HCT116 (cell line): ENCODE results near the gene DLEC1. TPM values are rescaled to one million over a fixed set of nuclear protein-coding genes. Genes with fewer than 3 reads are reported as not detected.

ENCODE experiments used
- ATAC-seq: fragments of 200-7000 bp; cut with Tn5 transposase; 2 replicates; pipeline ENCODE4 v1.9.1; 2020; ENCODE audit warnings: mild to moderate bottlenecking, moderate library complexity
- BruUV-seq: library from RNA; stranded (reverse); fragments of 400-500 nt; replicated peaks from 2 replicates; lab custom pipeline; 2021; lab: Mats Ljungman, UMichigan
- CTCF ChIA-PET: fragments of 300-600 bp; sonication (Branson Sonifier 250); formaldehyde crosslinking; loops from one replicate; lab custom pipeline; 2021; ENCODE audit warnings: antibody characterized with exemption; lab: Charles Lee
- POLR2A ChIA-PET: fragments of 300-600, 350-600 bp; sonication (Branson Sonifier 250); formaldehyde crosslinking; loops from one replicate; lab custom pipeline; 2021; ENCODE audit warnings: antibody characterized with exemption; lab: Charles Lee
- RAD21 ChIA-PET, 2 experiments: fragments of 300-600 bp; sonication (Branson Sonifier 250); formaldehyde crosslinking; loops; one replicate each; lab custom pipeline; 2023; ENCODE audit warnings: low total read pairs in 2 of 2; ENCODE audit not compliant: uncharacterized antibody in 2 of 2, unreplicated experiment in 2 of 2, low non-redundant PET in 1 of 2; lab: Charles Lee
- DNase-seq: peaks from one replicate; pipeline ENCODE4 v3.0.0-alpha.2; 2010; ENCODE audit warnings: low read depth, low spot score
- H2AFZ ChIP-seq: fragments of 200-600 bp; shearing (Covaris generic), sonication (generic); 2 replicates; pipeline ENCODE4 v1.6.1; 2017; ENCODE audit warnings: low read depth, mixed run types, mixed read lengths, antibody characterized with exemption, low read length; ENCODE audit not compliant: poor library complexity, severe bottlenecking
- H3K27ac ChIP-seq: 2 replicates; pipeline ENCODE4 v1.5.1; 2012; ENCODE audit warnings: low read depth, low read length
- H3K27me3 ChIP-seq: fragments of 200-600 bp; sonication (generic); 2 replicates; pipeline ENCODE4 v1.6.1; 2016; ENCODE audit warnings: mixed run types, low read length, mixed read lengths; ENCODE audit not compliant: insufficient read depth
- H3K36me3 ChIP-seq, 2 experiments: fragments of 200-500 bp in 1 of 2; fragments of 200-600 bp in 1 of 2; sonication (Bioruptor generic) in 1 of 2; sonication (generic) in 1 of 2; 2 replicates each; pipeline versions ENCODE4 v1.5.1 to v1.6.1; 2014 to 2016; ENCODE audit warnings: low read length in 2 of 2, inconsistent platforms in 1 of 2, mixed read lengths in 1 of 2, mixed run types in 1 of 2; ENCODE audit not compliant: insufficient read depth in 2 of 2, control insufficient read depth in 1 of 2
- H3K4me1 ChIP-seq, 2 experiments: fragments of 200-600 bp in 1 of 2; sonication (generic) in 1 of 2; 2 replicates each; pipeline versions ENCODE4 v1.5.1 to v1.6.1; 2012 to 2017; ENCODE audit warnings: low read length in 2 of 2, inconsistent platforms in 1 of 2, mild to moderate bottlenecking in 1 of 2, mixed read lengths in 1 of 2, mixed run types in 1 of 2, moderate library complexity in 1 of 2; ENCODE audit not compliant: insufficient read depth in 2 of 2, control insufficient read depth in 1 of 2
- H3K4me2 ChIP-seq: fragments of 200-600 bp; sonication (generic); 2 replicates; pipeline ENCODE4 v1.6.1; 2017; ENCODE audit warnings: mixed run types, low read length, mixed read lengths
- H3K4me3 ChIP-seq, 2 experiments: fragments of 200-600 bp in 1 of 2; sonication (generic) in 1 of 2; replicated peaks in 1 of 2; 2 replicates each; pipeline ENCODE4 v1.5.1; 2011 to 2016; ENCODE audit warnings: low read length in 2 of 2, control low read depth in 1 of 2, low read depth in 1 of 2, mild to moderate bottlenecking in 1 of 2, mixed read lengths in 1 of 2, mixed run types in 1 of 2
- H3K79me2 ChIP-seq: fragments of 200-600 bp; sonication (generic); 2 replicates; pipeline ENCODE4 v1.6.1; 2017; ENCODE audit warnings: mild to moderate bottlenecking, mixed run types, low read length, moderate library complexity, mixed read lengths; ENCODE audit not compliant: insufficient read depth
- H3K9ac ChIP-seq: fragments of 200-600 bp; sonication (generic); 2 replicates; pipeline ENCODE4 v1.6.1; 2016; ENCODE audit warnings: low read length, mixed read lengths
- H3K9me2 ChIP-seq: fragments of 200-600 bp; sonication (generic), shearing (Covaris generic); 2 replicates; pipeline ENCODE4 v1.6.1; 2017; ENCODE audit warnings: mixed run types, mild to moderate bottlenecking, moderate library complexity; ENCODE audit not compliant: insufficient read depth
- H3K9me3 ChIP-seq, 2 experiments: fragments of 200-500 bp in 1 of 2; fragments of 200-600 bp in 1 of 2; sonication (Bioruptor generic) in 1 of 2; sonication (generic) in 1 of 2; 2 replicates each; pipeline ENCODE4 v1.6.1; 2014 to 2017; ENCODE audit warnings: low read length in 2 of 2, mixed read lengths in 2 of 2, inconsistent platforms in 1 of 2, low read depth in 1 of 2, mild to moderate bottlenecking in 1 of 2, mixed run types in 1 of 2, moderate library complexity in 1 of 2; ENCODE audit not compliant: control insufficient read depth in 1 of 2, insufficient read depth in 1 of 2
- H4K20me1 ChIP-seq: fragments of 200-600 bp; sonication (generic), shearing (Covaris generic); 2 replicates; pipeline ENCODE4 v1.6.1; 2017; ENCODE audit warnings: mixed run types, mild to moderate bottlenecking, moderate library complexity; ENCODE audit not compliant: insufficient read depth
- CEBPB ChIP-seq: IDR thresholded peaks from 2 replicates; pipeline ENCODE4 v1.6.1; 2012; ENCODE audit warnings: low read depth
- CTCF ChIP-seq, 3 experiments: fragments of 200-600 bp in 1 of 3; sonication (generic) in 1 of 3; IDR thresholded peaks in 2 of 3; conservative IDR thresholded peaks in 1 of 3; 2 replicates each; pipeline ENCODE4 v1.5.1; 2012 to 2017; ENCODE audit warnings: low read depth in 2 of 3, low read length in 2 of 3, antibody characterized with exemption in 1 of 3, borderline replicate concordance in 1 of 3, control low read depth in 1 of 3, mild to moderate bottlenecking in 1 of 3, mixed read lengths in 1 of 3, mixed run types in 1 of 3, moderate library complexity in 1 of 3; ENCODE audit not compliant: insufficient read depth in 1 of 3
- EGR1 ChIP-seq: IDR thresholded peaks from 2 replicates; pipeline ENCODE4 v1.6.1; 2012; ENCODE audit warnings: low read depth
- ELF1 ChIP-seq: IDR thresholded peaks from 2 replicates; pipeline ENCODE4 v1.6.1; 2012; ENCODE audit warnings: low read depth, borderline replicate concordance
- EZH2 ChIP-seq: fragments of 200-600 bp; sonication (generic); IDR thresholded peaks from 2 replicates; pipeline ENCODE4 v1.6.1; 2017; ENCODE audit warnings: antibody characterized with exemption, mixed run types
- EZH2phosphoT487 ChIP-seq: fragments of 200-600 bp; IDR thresholded peaks from 2 replicates; pipeline ENCODE4 v1.6.1; 2018; ENCODE audit warnings: antibody characterized with exemption, borderline replicate concordance
- FOSL1 ChIP-seq: IDR thresholded peaks from 2 replicates; pipeline ENCODE4 v1.6.1; 2012; ENCODE audit warnings: low read depth
- MAX ChIP-seq: IDR thresholded peaks from 2 replicates; pipeline ENCODE4 v1.6.1; 2012
- POLR2A ChIP-seq: IDR thresholded peaks from 2 replicates; pipeline ENCODE4 v1.7.0; 2011; ENCODE audit warnings: borderline replicate concordance; ENCODE audit not compliant: insufficient read depth, insufficient read length; ENCODE audit errors: extremely low read depth
- POLR2AphosphoS5 ChIP-seq: IDR thresholded peaks from 2 replicates; pipeline ENCODE4 v1.6.1; 2011; ENCODE audit warnings: mild to moderate bottlenecking, low read depth, low read length, moderate library complexity
- RAD21 ChIP-seq: IDR thresholded peaks from 2 replicates; pipeline ENCODE4 v1.6.1; 2012; ENCODE audit warnings: low read depth, mild to moderate bottlenecking
- SIN3A ChIP-seq: IDR thresholded peaks from 2 replicates; pipeline ENCODE4 v1.6.1; 2012; ENCODE audit warnings: low read depth
- SP1 ChIP-seq: IDR thresholded peaks from 2 replicates; pipeline ENCODE4 v1.6.1; 2012; ENCODE audit warnings: low read depth
- TCF7L2 ChIP-seq: IDR thresholded peaks from 2 replicates; pipeline ENCODE4 v1.7.0; 2011; ENCODE audit warnings: borderline replicate concordance, inconsistent platforms; ENCODE audit not compliant: insufficient read depth, insufficient read length; ENCODE audit errors: extremely low read depth
- YY1 ChIP-seq: IDR thresholded peaks from 2 replicates; pipeline ENCODE4 v1.6.1; 2011; ENCODE audit warnings: low read length, low read depth, moderate library complexity, mild to moderate bottlenecking; ENCODE audit not compliant: insufficient replicate concordance; ENCODE audit errors: extremely low read depth
- ZFX ChIP-seq: fragments of 450-650 bp; IDR thresholded peaks from 2 replicates; pipeline ENCODE4 v1.6.1; 2017
- intact Hi-C: fragments of 100-400 bp; cut with micrococcal nuclease; formaldehyde crosslinking; loops from 2 replicates; pipeline ENCODE4 v1.10.0; 2022
- total RNA-seq: library from RNA; stranded (reverse); gene quantifications from one replicate; pipeline ENCODE4 v1.2.1, GENCODE V29; 2021; ENCODE audit not compliant: unreplicated experiment

Gene DLEC1
- total RNA-seq, 1 experiment from 2014 or later = 0.61 TPM

GRCh38 chr3:38142959-38143358, 104.0 kb downstream of the DLEC1 start:
- no peak for DNase-seq
- no TSS peak for BruUV-seq
- no peak overlapping the region for H3K9ac ChIP-seq
- no peaks in the 10 kb centered on the region for H4K20me1 ChIP-seq
- TF ChIP-seq FOSL1 (no peak), YY1 (no peak), EZH2 (no peak), ELF1 (no peak), ZFX (no peak), CEBPB (no peak), CTCF (IDR thresholded peaks at IDR 0.05 in 2 of 3, conservative IDR thresholded peaks at IDR 0.05 in 1 of 3; ENCODE audit: borderline replicate concordance in 1 of 3, insufficient read depth in 1 of 3, low read depth in 2 of 3, low read length in 2 of 3) (no peak), SP1 (no peak), TCF7L2 (no peak), EZH2phosphoT487 (no peak), EGR1 (no peak), POLR2AphosphoS5 (no peak), POLR2A (no peak), MAX (no peak), SIN3A (no peak), RAD21 (no peak)
- TF ChIP-seq, all 23 proteins: peak for 0
- Histone ChIP-seq H3K4me3 (no peak overlapping the region), H3K9me2 (no peaks in the 10 kb centered on the region), H2AFZ (no peak overlapping the region), H3K4me2 (no peak overlapping the region), H3K27me3 (no peaks in the 10 kb centered on the region), H3K9me3 (peaks cover 0 to 9% of the 10 kb centered on the region in 2 experiments; a peak in 1 of 4 replicates), H3K36me3 (peaks cover 0 to 4% of the 10 kb centered on the region in 2 experiments; a peak in 1 of 4 replicates), H3K79me2 (no peaks in the 10 kb centered on the region; the same call in 1 of the 2 replicates), H3K27ac (no peak overlapping the region), H3K4me1 (peaks cover 12 to 35% of the 10 kb centered on the region in 2 experiments)
- POLR2A ChIA-PET = no interaction called here
- intact Hi-C loops = no loop called here
- ATAC-seq = no peak
- RAD21 ChIA-PET = no interaction called here
- CTCF ChIA-PET = no interaction called here
